ENCODE data around the gene GET3. TPM values are rescaled to one million over a fixed set of nuclear protein-coding genes. Genes with fewer than 3 reads are reported as not detected.

The GET3 gene
- total RNA-seq, 1 donor from 2014 or later = 107 TPM

GRCh38 chr19:12782424-12783290 is 45.4 kb downstream of the GET3 start:
- H3K27me3 ChIP-seq (ENCODE audit: control insufficient read depth, insufficient read depth, low read length) = no peaks in the 10 kb centered on the region
- peak overlapping the region; percentile 34 for H3K4me3 ChIP-seq (ENCODE audit: low read depth, low read length)
- FAIRE-seq (no peak), DNase-seq (ENCODE audit: low read depth) (no peak)
- peak; percentile 17 for TF ChIP-seq CTCF (IDR thresholded peaks at IDR 0.05; ENCODE audit: insufficient read depth, low read length, severe bottlenecking)
- no peaks in the 10 kb centered on the region for H3K36me3 ChIP-seq (ENCODE audit: control insufficient read depth, insufficient read depth, low read length)

GRCh38 chr19:12783291-12783848 is 46.1 kb downstream of the GET3 start:
- no peak for FAIRE-seq
- Histone ChIP-seq H3K27me3 (ENCODE audit: control insufficient read depth, insufficient read depth, low read length) (no peaks in the 10 kb centered on the region), H3K4me3 (ENCODE audit: low read depth, low read length) (peak overlapping the region; percentile 34), H3K36me3 (ENCODE audit: control insufficient read depth, insufficient read depth, low read length) (no peaks in the 10 kb centered on the region)
- no peak for TF ChIP-seq CTCF (IDR thresholded peaks at IDR 0.05; ENCODE audit: insufficient read depth, low read length, severe bottlenecking)
- no peak for DNase-seq (ENCODE audit: low read depth)

GRCh38 chr19:12783849-12784393 is 46.6 kb downstream of the GET3 start:
- DNase-seq (ENCODE audit: low read depth) (peak; percentile 81), FAIRE-seq (no peak)
- Histone ChIP-seq H3K36me3 (ENCODE audit: control insufficient read depth, insufficient read depth, low read length) (no peaks in the 10 kb centered on the region), H3K27me3 (ENCODE audit: control insufficient read depth, insufficient read depth, low read length) (no peaks in the 10 kb centered on the region), H3K4me3 (ENCODE audit: low read depth, low read length) (no peak overlapping the region)
- no peak for TF ChIP-seq CTCF (IDR thresholded peaks at IDR 0.05; ENCODE audit: insufficient read depth, low read length, severe bottlenecking)

GRCh38 chr19:12784394-12784870 is 47.1 kb downstream of the GET3 start:
- no peak overlapping the region for H3K4me3 ChIP-seq (ENCODE audit: low read depth, low read length)
- no peak for TF ChIP-seq CTCF (IDR thresholded peaks at IDR 0.05; ENCODE audit: insufficient read depth, low read length, severe bottlenecking)
- DNase-seq (ENCODE audit: low read depth) (no peak), FAIRE-seq (no peak)
- H3K27me3 ChIP-seq (ENCODE audit: control insufficient read depth, insufficient read depth, low read length) = no peaks in the 10 kb centered on the region
- no peaks in the 10 kb centered on the region for H3K36me3 ChIP-seq (ENCODE audit: control insufficient read depth, insufficient read depth, low read length)

- Histone ChIP-seq H3K4me3 (ENCODE audit: low read depth, low read length) (no peak overlapping the region), H3K27me3 (ENCODE audit: control insufficient read depth, insufficient read depth, low read length) (no peaks in the 10 kb centered on the region), H3K36me3 (ENCODE audit: control insufficient read depth, insufficient read depth, low read length) (no peaks in the 10 kb centered on the region)
- no peak for DNase-seq (ENCODE audit: low read depth)
- no peak for FAIRE-seq
- no peak for TF ChIP-seq CTCF (IDR thresholded peaks at IDR 0.05; ENCODE audit: insufficient read depth, low read length, severe bottlenecking)
These were observed 47.7 kb downstream of the GET3 start for GRCh38 chr19:12784871-12785430.

Measured in bronchial epithelial cell (primary cell).